ENCODE measurements around the gene DDX24. TPM values are rescaled to one million over a fixed set of nuclear protein-coding genes. Genes with fewer than 3 reads are reported as not detected.

DDX24 gene
- total RNA-seq, 1 experiment from 2014 or later, result 40.4 TPM

- no peak overlapping the region for H3K4me3 ChIP-seq
- POLR2A ChIA-PET (ENCODE audit: unreplicated experiment), result no interaction called here
- CTCF ChIA-PET, result no interaction called here
Measured at GRCh38 chr14:94044476-94045091, 36.4 kb downstream of the DDX24 start.

GRCh38 chr14:94043756-94044475, 37.1 kb downstream of the DDX24 start:
- no peaks in the 10 kb centered on the region for H3F3A ChIP-seq (ENCODE audit: insufficient read depth, low read depth)
- BruUV-seq (replicated peaks), result no TSS peak
- H3K36me3 ChIP-seq (ENCODE audit: low read depth), result no peaks in the 10 kb centered on the region
- no peak overlapping the region for H3K4me3 ChIP-seq
- no peak for DNase-seq
- no peaks in the 10 kb centered on the region for H3K79me2 ChIP-seq (ENCODE audit: low read depth)
- POLR2A ChIA-PET (ENCODE audit: unreplicated experiment), result no interaction called here
- intact Hi-C loops (cut with micrococcal nuclease; ENCODE audit: unreplicated experiment), result no loop called here
- TF ChIP-seq EZH2 (IDR thresholded peaks at IDR 0.05; ENCODE audit: low read depth) (no peak), CTCF (conservative IDR thresholded peaks at IDR 0.05) (no peak)
- H3K9me2 ChIP-seq (ENCODE audit: insufficient read depth), result no peaks in the 10 kb centered on the region
- H3K9me3 ChIP-seq (ENCODE audit: insufficient read depth, low read depth), result no peaks in the 10 kb centered on the region
- no peak overlapping the region for H2AFZ ChIP-seq
- H3K4me1 ChIP-seq (replicated peaks; ENCODE audit: insufficient read depth), result no peaks in the 10 kb centered on the region
- no peak overlapping the region for H3K27ac ChIP-seq
- H4K20me1 ChIP-seq (ENCODE audit: insufficient read depth), result no peaks in the 10 kb centered on the region
- H3K4me2 ChIP-seq, result no peak overlapping the region
- CTCF ChIA-PET, result no interaction called here
- H3K27me3 ChIP-seq (ENCODE audit: insufficient read depth, low read depth), result no peaks in the 10 kb centered on the region

More at GRCh38 chr14:94044476-94045091, 36.4 kb downstream of the DDX24 start:
- Histone ChIP-seq H3K9me2 (ENCODE audit: insufficient read depth) (no peaks in the 10 kb centered on the region), H2AFZ (no peak overlapping the region), H3K27ac (no peak overlapping the region), H3K27me3 (ENCODE audit: insufficient read depth, low read depth) (no peaks in the 10 kb centered on the region), H3K36me3 (ENCODE audit: low read depth) (no peaks in the 10 kb centered on the region), H3K4me2 (no peak overlapping the region), H3F3A (ENCODE audit: insufficient read depth, low read depth) (no peaks in the 10 kb centered on the region), H3K4me1 (replicated peaks; ENCODE audit: insufficient read depth) (no peaks in the 10 kb centered on the region), H3K9me3 (ENCODE audit: insufficient read depth, low read depth) (no peaks in the 10 kb centered on the region), H4K20me1 (ENCODE audit: insufficient read depth) (no peaks in the 10 kb centered on the region), H3K79me2 (ENCODE audit: low read depth) (no peaks in the 10 kb centered on the region)
- intact Hi-C loops (cut with micrococcal nuclease; ENCODE audit: unreplicated experiment), result no loop called here
- TF ChIP-seq CTCF (conservative IDR thresholded peaks at IDR 0.05), result no peak
- TF ChIP-seq EZH2 (IDR thresholded peaks at IDR 0.05; ENCODE audit: low read depth), result no peak
- DNase-seq, result no peak
- no TSS peak for BruUV-seq (replicated peaks)

GRCh38 chr14:94043111-94043755, 37.8 kb downstream of the DDX24 start:
- Histone ChIP-seq H4K20me1 (ENCODE audit: insufficient read depth) (no peaks in the 10 kb centered on the region), H3K9me2 (ENCODE audit: insufficient read depth) (no peaks in the 10 kb centered on the region), H3F3A (ENCODE audit: insufficient read depth, low read depth) (no peaks in the 10 kb centered on the region), H3K79me2 (ENCODE audit: low read depth) (no peaks in the 10 kb centered on the region), H3K4me2 (no peak overlapping the region), H3K36me3 (ENCODE audit: low read depth) (no peaks in the 10 kb centered on the region), H3K4me3 (no peak overlapping the region), H3K27ac (no peak overlapping the region), H3K27me3 (ENCODE audit: insufficient read depth, low read depth) (no peaks in the 10 kb centered on the region), H3K4me1 (replicated peaks; ENCODE audit: insufficient read depth) (no peaks in the 10 kb centered on the region), H3K9me3 (ENCODE audit: insufficient read depth, low read depth) (no peaks in the 10 kb centered on the region), H2AFZ (no peak overlapping the region)
- POLR2A ChIA-PET (ENCODE audit: unreplicated experiment), result no interaction called here
- no peak for DNase-seq
- CTCF ChIA-PET, result no interaction called here
- BruUV-seq (replicated peaks), result no TSS peak
- intact Hi-C loops (cut with micrococcal nuclease; ENCODE audit: unreplicated experiment), result no loop called here
- TF ChIP-seq EZH2 (IDR thresholded peaks at IDR 0.05; ENCODE audit: low read depth) (no peak), CTCF (conservative IDR thresholded peaks at IDR 0.05) (no peak)
